ENCODE data around the gene LIMCH1. TPM values are rescaled to one million over a fixed set of nuclear protein-coding genes. Genes with fewer than 3 reads are reported as not detected.
"Not testable (repeated sequence)": the region's sequence is repeated elsewhere in the genome, so short reads cannot be mapped to it uniquely, and the experiment has no call there.

Gene LIMCH1, protein sequence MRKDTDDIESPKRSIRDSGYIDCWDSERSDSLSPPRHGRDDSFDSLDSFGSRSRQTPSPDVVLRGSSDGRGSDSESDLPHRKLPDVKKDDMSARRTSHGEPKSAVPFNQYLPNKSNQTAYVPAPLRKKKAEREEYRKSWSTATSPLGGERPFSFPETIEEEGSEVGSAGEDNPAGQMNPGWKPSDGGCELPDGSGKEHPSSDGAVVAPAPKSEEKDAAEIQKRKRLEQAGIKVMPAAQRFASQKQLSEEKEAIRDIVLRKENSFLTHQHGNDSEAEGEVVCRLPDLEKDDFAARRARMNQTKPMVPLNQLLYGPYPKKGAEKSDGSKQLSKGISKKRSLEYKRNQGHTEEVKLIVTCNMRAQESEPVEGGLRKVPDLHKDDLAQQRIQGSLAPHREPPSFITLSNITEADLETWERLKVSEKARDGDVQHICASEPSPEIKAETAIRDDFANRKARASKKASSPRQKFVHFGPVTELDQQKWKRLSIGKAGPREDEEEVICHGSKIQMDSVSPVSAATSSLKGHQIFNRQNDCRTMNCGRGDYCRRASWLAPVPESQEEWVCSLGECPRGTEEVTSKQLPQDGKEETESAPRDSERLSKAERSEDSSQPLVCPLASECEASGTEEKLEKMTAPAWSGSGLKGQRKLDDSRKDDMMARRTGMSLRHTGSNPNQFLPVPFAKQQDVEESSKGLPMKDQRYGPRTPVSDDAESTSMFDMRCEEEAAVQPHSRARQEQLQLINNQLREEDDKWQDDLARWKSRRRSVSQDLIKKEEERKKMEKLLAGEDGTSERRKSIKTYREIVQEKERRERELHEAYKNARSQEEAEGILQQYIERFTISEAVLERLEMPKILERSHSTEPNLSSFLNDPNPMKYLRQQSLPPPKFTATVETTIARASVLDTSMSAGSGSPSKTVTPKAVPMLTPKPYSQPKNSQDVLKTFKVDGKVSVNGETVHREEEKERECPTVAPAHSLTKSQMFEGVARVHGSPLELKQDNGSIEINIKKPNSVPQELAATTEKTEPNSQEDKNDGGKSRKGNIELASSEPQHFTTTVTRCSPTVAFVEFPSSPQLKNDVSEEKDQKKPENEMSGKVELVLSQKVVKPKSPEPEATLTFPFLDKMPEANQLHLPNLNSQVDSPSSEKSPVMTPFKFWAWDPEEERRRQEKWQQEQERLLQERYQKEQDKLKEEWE (N-terminal part only)
- 100 to 1,000 TPM in 3 of 8 experiments, 10 to 100 TPM in 5; 42.1 to 385 (median 64.6) TPM for total RNA-seq

DNA sequence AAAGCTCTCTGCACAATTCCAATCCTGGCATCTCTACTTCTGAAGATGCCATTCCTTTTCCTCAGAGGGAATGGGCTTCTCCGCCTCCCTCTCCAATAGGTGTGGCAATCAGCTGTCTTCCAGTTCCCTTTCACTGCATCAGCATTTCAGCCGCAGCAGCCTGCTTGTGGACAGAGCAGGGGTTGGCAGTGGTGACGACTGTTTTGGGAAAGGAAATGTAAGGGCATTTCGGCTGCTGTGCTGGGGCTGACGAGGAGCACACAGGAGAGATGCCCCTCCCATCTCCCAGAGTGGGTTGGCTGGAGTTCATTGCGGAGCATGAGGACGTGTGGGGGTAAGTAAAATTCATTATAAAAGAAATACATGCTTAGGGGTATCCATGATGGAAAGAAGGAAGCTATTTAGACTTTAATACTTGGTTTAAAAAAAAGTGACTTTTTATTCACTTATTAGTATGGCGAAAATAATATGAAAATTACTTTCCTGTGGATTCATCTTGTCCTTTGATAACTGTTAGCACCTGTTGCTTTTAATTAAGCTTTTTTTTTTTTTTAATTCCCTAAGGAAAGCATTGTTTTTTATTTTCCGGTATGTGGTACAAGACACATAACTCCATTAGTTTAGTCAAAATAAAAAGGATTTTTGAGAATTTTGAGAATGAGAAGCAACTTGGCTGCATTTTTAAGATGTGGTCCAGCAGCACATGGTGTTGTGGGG is at the start of gene LIMCH1:
Gene LIMCH1 (plus strand): TSS at position 141 of the 717 bp plus-strand sequence. CDS start 67,839 bp downstream, outside the sequence.
- WGBS, 10 experiments: 7 to 100% (median 72%) methylated on average over 1 to 8 of the region's 9 CpGs
- Histone ChIP-seq H3K4me3 (no peak within 1 kb of the TSS), H3K27ac (no peak within 1 kb of the TSS), H3K4me1 (replicated peaks in 1 of 2) (peaks cover 22 to 35% of the 10 kb centered on the region in 2 donors)
- in situ Hi-C loops (cut with MboI; ENCODE audit: low pct_unique_long_range_greater_than_20kb in 2 of 9, low sequenced_read_pairs in 9 of 9, unreplicated experiment in 9 of 9): no loop called here
- ATAC-seq (replicated peaks in 6 of 8): peak in 4 of 8 experiments; percentile 24 to 78 (median 66)

DNA sequence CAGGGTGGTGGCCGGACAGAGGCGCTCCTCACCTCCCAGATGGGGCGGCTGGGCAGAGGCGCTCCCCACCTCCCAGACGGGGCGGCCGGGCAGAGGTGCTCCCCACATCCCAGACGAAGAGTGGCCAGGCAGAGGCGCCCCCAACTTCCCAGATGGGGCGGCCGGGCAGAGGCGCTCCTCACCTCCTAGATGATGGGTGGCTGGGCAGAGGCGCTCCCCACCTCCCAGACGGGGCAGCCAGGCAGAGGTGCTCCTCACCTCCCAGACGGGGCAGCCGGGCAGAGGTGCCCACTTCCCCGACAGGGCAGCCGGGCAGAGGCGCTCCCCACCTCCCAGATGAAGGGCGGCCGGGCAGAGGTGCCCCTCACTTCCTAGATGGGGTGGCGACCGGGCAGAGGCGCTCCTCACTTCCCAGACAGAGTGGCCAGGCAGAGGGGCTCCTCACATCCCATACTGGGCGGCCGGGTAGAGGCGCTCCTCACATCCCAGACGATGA is 46.8 kb upstream of the LIMCH1 start:
- H3K27ac ChIP-seq; ATAC-seq (replicated peaks in 6 of 8); H3K4me3 ChIP-seq; H3K4me1 ChIP-seq (replicated peaks in 1 of 2); in situ Hi-C loops (cut with MboI; ENCODE audit: low pct_unique_long_range_greater_than_20kb in 2 of 9, low sequenced_read_pairs in 9 of 9, unreplicated experiment in 9 of 9): not testable (repeated sequence)
- no CpG with 5 or more reads among the region's 28 CpGs for WGBS, 10 experiments

DNA sequence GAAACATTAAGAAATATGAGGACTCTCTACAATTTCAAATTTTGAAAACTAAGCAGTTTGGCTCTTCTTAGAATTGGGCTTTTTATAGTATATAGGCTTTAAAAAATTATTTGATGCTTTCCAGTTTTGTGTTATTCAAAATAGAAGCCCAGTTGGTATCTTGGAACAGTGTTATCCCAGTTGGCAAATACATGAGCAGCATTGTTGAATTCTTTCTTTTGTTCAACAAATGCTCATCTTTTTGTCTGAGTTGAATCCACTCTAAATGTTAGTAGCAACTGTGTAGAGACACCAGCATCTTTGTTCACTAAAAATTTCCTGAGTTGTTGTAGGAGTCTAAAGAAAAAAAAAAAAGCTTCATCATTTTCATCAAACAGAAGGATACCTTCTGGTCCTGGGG is 41.0 kb upstream of the LIMCH1 start:
- Histone ChIP-seq H3K4me1 (replicated peaks in 1 of 2) (no peaks in the 10 kb centered on the region), H3K27ac (no peak overlapping the region), H3K4me3 (no peak overlapping the region)
- peak in 1 of 8 experiments; percentile 49 for ATAC-seq (replicated peaks in 6 of 8)
- in situ Hi-C loops (cut with MboI; ENCODE audit: low pct_unique_long_range_greater_than_20kb in 2 of 9, low sequenced_read_pairs in 9 of 9, unreplicated experiment in 9 of 9): no loop called here

DNA sequence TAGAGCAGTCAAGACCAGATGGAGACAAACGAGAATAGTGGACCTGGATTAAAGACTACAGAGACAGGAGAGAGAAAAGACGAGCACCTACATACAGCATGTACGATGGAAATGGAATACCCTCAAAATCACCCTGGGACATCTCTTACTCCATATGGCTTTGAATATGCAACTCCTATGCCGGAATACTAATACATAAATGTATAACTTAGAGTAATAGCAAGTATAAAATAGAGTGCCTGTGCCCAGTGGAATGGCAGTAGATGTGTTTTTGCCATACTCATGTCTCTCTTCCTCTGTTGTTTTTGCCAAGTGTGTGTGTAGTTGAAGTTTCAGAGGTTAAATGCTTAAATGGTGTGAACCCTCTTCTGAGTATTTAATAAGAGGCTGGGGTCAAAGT is 39.8 kb upstream of the LIMCH1 start:
- no peak overlapping the region for H3K27ac ChIP-seq
- 0 to 100% (median 91%) methylated on average over 1 to 4 of the region's 4 CpGs for WGBS, 10 experiments
- in situ Hi-C loops (cut with MboI; ENCODE audit: low pct_unique_long_range_greater_than_20kb in 2 of 9, low sequenced_read_pairs in 9 of 9, unreplicated experiment in 9 of 9): no loop called here
- ATAC-seq (replicated peaks in 6 of 8): peak in 1 of 8 experiments; percentile 95
- no peak overlapping the region for H3K4me3 ChIP-seq
- no peaks in the 10 kb centered on the region for H3K4me1 ChIP-seq (replicated peaks in 1 of 2)

DNA sequence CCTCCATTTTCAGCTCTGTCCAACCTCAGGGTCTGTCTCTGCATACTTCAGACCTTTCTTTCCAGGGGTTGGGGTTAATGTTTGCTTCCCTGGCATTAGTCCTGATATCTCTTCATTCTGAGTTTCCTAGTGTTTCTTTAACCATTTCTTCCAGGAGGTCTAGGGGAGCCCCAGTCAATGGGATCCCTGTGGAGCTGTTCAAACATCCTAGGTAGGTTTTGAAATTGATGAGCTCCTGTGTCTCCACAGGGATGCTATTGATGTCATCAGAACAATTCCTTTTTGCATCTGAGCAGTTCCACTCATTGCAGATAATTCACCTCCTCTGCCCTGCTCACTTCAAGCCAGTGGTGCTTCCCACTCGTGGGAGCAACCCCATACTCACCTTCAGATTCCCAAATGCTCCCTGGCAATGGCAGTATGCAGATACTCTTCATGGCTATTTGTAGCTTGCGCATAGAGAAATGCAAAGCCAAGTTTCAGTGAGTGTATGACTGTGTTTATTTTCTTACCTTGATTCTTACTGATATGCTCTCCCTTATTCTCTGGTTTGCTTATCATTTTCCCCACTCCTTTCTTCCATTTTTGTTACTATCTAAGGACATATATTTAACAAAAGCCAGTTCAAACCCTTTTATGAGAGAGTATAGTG is 33.7 kb upstream of the LIMCH1 start:
- in situ Hi-C loops (cut with MboI; ENCODE audit: low pct_unique_long_range_greater_than_20kb in 2 of 9, low sequenced_read_pairs in 9 of 9, unreplicated experiment in 9 of 9): no loop called here
- peak in 3 of 8 experiments; percentile 38 to 65 (median 57) for ATAC-seq (replicated peaks in 6 of 8)
- no peak overlapping the region for H3K4me3 ChIP-seq
- peaks cover 0 to 3% of the 10 kb centered on the region in 2 donors for H3K4me1 ChIP-seq (replicated peaks in 1 of 2)
- no peak overlapping the region for H3K27ac ChIP-seq
- WGBS, 10 experiments: 0 to 100% (median 47%) methylated on average over 1 to 2 of the region's 2 CpGs; no CpG with 5 or more reads in 2 of the 10 experiments

DNA sequence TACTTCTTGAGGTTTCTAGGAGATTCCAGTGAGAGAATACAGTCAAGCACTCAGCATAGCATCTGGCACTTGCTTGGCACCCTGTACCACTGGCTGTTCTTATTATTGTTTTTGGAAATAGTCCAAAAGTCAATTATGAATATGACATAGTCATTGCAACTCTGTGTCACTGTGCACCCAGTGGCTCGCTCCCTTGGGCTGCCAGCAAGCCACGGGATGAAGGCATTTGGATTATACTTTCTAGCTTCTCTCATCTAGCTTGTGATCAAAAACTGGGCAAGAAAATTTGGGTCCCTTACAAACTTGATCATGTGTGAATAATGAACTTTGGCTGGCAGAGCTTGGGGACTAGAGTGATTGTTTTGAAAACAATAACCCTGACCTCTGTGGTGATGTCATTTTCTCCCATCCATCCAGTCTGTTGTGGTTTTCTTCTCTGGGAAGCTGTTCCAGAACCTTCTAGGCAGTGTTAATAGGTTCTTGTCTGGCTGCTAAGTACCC is 32.7 kb upstream of the LIMCH1 start:
- H3K4me3 ChIP-seq: no peak overlapping the region
- in situ Hi-C loops (cut with MboI; ENCODE audit: low pct_unique_long_range_greater_than_20kb in 2 of 9, low sequenced_read_pairs in 9 of 9, unreplicated experiment in 9 of 9): no loop called here
- peaks cover 0 to 3% of the 10 kb centered on the region in 2 donors for H3K4me1 ChIP-seq (replicated peaks in 1 of 2)
- peak in 6 of 8 experiments; percentile 34 to 87 (median 66) for ATAC-seq (replicated peaks in 6 of 8)
- no peak overlapping the region for H3K27ac ChIP-seq
- 0 to 92% (median 70%) methylated on average over 1 to 2 of the region's 2 CpGs; no CpG with 5 or more reads in 5 of the 10 experiments for WGBS, 10 experiments

DNA sequence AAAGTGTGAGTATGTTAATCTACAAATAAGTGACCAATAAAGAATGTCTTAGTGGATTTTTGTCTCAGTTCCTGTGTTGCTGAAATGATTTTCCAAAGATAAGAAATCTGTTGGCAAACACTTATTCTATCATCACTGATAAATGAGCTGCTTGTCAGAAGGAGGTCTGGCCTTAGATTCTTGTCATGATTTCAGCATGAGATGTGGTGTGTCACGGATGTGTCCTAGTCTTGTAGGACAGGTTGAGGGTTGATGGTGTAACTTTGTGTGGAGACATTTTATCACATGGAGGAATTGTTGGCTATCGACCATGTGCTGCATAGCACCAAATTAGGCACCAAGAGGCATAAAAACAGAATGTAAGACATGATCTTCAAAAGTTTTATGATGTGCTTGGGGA is 31.8 kb upstream of the LIMCH1 start:
- ATAC-seq (replicated peaks in 6 of 8): no peak
- in situ Hi-C loops (cut with MboI; ENCODE audit: low pct_unique_long_range_greater_than_20kb in 2 of 9, low sequenced_read_pairs in 9 of 9, unreplicated experiment in 9 of 9): no loop called here
- H3K4me3 ChIP-seq: no peak overlapping the region
- H3K4me1 ChIP-seq (replicated peaks in 1 of 2): peaks cover 0 to 3% of the 10 kb centered on the region in 2 donors
- 0 to 100% (median 83%) methylated on average over 1 to 2 of the region's 2 CpGs; no CpG with 5 or more reads in 3 of the 10 experiments for WGBS, 10 experiments
- no peak overlapping the region for H3K27ac ChIP-seq

DNA sequence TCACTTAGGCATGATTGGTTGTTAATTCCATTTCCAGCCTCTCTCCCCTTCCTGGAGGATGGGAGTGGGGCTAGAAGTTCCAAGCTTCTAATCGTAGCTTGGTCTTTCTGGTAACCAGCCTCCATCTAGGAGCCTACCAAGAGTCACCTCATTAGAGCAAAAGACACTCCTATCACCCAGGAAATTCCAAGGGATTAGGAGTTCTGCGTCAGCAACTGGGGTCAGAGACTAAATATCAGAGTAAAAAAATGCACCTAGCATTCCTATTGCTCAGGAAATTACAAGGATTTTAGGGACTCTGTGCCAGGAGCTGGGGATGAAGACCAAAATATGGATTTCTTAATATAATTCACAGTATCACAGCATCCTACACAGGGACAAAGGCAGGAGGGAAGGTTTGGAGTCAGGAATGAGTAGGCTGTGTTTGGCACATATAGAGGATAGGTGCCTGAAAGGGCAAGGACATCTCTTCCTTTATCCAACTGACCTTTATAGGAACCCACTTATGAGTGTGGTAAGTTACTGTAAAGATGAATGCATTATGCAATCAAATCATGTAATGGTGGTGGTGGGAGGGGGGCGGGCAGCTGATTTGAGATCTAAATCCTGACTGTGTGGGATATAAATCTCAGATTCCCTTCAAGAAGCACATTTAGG is 30.5 kb upstream of the LIMCH1 start:
- in situ Hi-C loops (cut with MboI; ENCODE audit: low pct_unique_long_range_greater_than_20kb in 2 of 9, low sequenced_read_pairs in 9 of 9, unreplicated experiment in 9 of 9): no loop called here
- no peak for ATAC-seq (replicated peaks in 6 of 8)

DNA sequence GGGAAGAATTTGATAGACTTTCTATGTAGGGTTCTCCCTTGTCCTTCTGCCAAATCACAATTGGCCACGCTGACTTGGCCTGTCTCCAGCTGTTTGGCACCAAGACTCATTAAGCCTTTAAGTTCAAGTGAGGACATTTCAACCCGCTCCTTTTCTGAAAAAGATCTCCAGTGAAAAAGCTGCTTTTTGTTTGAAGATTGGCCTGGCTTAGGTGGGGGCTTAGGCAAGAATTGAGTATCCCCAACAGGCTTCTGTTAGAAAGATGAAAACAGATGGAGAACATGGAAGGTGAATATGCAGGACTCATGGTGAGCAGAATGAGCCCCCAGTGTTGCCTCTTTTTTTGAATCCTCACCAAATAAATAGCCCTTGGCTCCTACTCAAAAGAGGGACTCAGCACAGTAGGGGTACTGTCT is 28.5 kb upstream of the LIMCH1 start:
- ATAC-seq (replicated peaks in 6 of 8): no peak
- Histone ChIP-seq H3K27ac (no peak overlapping the region), H3K4me1 (replicated peaks in 1 of 2) (peaks cover 0 to 3% of the 10 kb centered on the region in 2 donors), H3K4me3 (no peak overlapping the region)
- in situ Hi-C loops (cut with MboI; ENCODE audit: low pct_unique_long_range_greater_than_20kb in 2 of 9, low sequenced_read_pairs in 9 of 9, unreplicated experiment in 9 of 9): no loop called here
- 20 to 100% (median 100%) methylated on average over 1 to 2 of the region's 2 CpGs; no CpG with 5 or more reads in 3 of the 10 experiments for WGBS, 10 experiments

More for the DNA sequence above, 30.5 kb upstream of the LIMCH1 start:
- H3K4me1 ChIP-seq (replicated peaks in 1 of 2): peaks cover 0 to 3% of the 10 kb centered on the region in 2 donors
- WGBS, 10 experiments: 17 to 100% (median 80%) methylated on average over 1 to 3 of the region's 3 CpGs; no CpG with 5 or more reads in 3 of the 10 experiments
- H3K27ac ChIP-seq: no peak overlapping the region
- no peak overlapping the region for H3K4me3 ChIP-seq

DNA sequence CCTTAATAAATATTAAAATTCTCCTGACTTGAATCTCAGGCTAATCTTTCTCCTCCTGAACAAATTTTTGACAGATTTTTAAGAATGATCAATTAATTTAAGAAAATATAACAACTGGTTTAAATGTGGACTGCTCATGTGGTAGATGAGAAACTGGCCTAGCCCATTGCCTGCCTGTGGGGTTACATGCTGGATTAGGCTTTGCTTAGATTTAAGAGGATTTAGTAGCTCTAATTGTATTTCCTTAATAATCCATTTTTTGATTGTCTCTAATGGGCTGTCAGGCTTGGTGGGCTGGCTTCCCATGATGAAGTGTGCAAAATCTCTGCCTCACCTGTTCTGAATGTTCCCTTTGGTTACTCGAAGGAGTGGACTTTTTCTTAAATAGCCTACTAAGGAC is 27.8 kb upstream of the LIMCH1 start:
- ATAC-seq (replicated peaks in 6 of 8): no peak
- Histone ChIP-seq H3K27ac (no peak overlapping the region), H3K4me1 (replicated peaks in 1 of 2) (peaks cover 0 to 1% of the 10 kb centered on the region in 2 donors), H3K4me3 (no peak overlapping the region)
- in situ Hi-C loops (cut with MboI; ENCODE audit: low pct_unique_long_range_greater_than_20kb in 2 of 9, low sequenced_read_pairs in 9 of 9, unreplicated experiment in 9 of 9): no loop called here
- 22 to 100% (median 84%) methylated on average over 1 of the region's 1 CpG; no CpG with 5 or more reads in 4 of the 10 experiments for WGBS, 10 experiments

DNA sequence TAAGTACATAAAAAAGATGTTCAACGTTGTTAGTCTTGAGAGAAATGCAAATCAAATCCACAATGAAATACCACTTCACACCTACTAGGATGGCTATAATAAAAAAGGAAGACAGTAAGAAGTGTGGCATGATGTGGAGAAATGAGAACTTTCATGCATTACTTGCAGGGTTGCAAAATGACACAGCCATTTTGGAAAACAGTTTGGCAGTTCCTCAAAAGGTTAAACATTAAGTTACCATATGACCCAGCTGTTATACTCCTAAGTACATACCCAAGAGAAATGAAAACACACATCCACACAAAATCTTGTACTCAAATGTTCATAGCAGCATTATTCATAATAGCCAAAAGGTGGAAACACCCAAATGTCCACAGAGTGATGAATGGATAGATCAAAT is 25.8 kb upstream of the LIMCH1 start:
- H3K4me1 ChIP-seq (replicated peaks in 1 of 2): no peaks in the 10 kb centered on the region
- WGBS, 10 experiments: 6 to 100% (median 91%) methylated on average over 1 of the region's 1 CpG; no CpG with 5 or more reads in 1 of the 10 experiments
- H3K4me3 ChIP-seq: no peak overlapping the region
- no peak overlapping the region for H3K27ac ChIP-seq
- in situ Hi-C loops (cut with MboI; ENCODE audit: low pct_unique_long_range_greater_than_20kb in 2 of 9, low sequenced_read_pairs in 9 of 9, unreplicated experiment in 9 of 9): no loop called here
- peak in 1 of 8 experiments; percentile 30 for ATAC-seq (replicated peaks in 6 of 8)

Measured in motor neuron (in vitro differentiated cells).